GM12801 (cell line): ENCODE data around the gene SMIM38.

Source experiments
- CTCF ChIP-seq: IDR thresholded peaks from one replicate; pipeline ENCODE4 v1.5.1; 2011; ENCODE audit warnings: control low read depth; ENCODE audit not compliant: insufficient read length; ENCODE audit errors: extremely low read depth

SMIM38 gene

GRCh38 chr11:69130654-69131053 lies 25.1 kb upstream of the SMIM38 start:
- TF ChIP-seq CTCF: no peak

GRCh38 chr11:69131121-69131566 lies 24.6 kb upstream of the SMIM38 start:
- no peak for TF ChIP-seq CTCF

GRCh38 chr11:69131644-69132300 lies 24.0 kb upstream of the SMIM38 start:
- TF ChIP-seq CTCF: no peak

- TF ChIP-seq CTCF: no peak
These were observed 23.4 kb upstream of the SMIM38 start for GRCh38 chr11:69132301-69132670.

GRCh38 chr11:69133251-69133650 lies 22.5 kb upstream of the SMIM38 start:
- no peak for TF ChIP-seq CTCF

GRCh38 chr11:69134957-69135356 lies 20.8 kb upstream of the SMIM38 start:
- no peak for TF ChIP-seq CTCF

- TF ChIP-seq CTCF: no peak
These were observed 20.0 kb upstream of the SMIM38 start for GRCh38 chr11:69135420-69136363.
